SK-N-SH treated with all-trans-retinoic acid at 6 μM for 48 hours (cell line): ENCODE data around the gene C2CD5.

ENCODE experiments used
- ATAC-seq: fragments of 200-7000 bp; cut with Tn5 transposase; 3 replicates; pipeline ENCODE4 v1.9.1; 2020; ENCODE audit warnings: mild to moderate bottlenecking, moderate library complexity
- ARNTL ChIP-seq: fragments of 450-650 bp; formaldehyde crosslinking; IDR thresholded peaks from 2 replicates; pipeline ENCODE4 v1.5.0; 2020; ENCODE audit warnings: low read depth, mild to moderate bottlenecking, moderate library complexity, borderline replicate concordance
- BACH2 ChIP-seq: fragments of 250-450 bp; sonication (Bioruptor Pico); IDR thresholded peaks from 2 replicates; pipeline ENCODE4 v1.9.0; 2021; ENCODE audit warnings: mild to moderate bottlenecking, borderline replicate concordance
- CREB5 ChIP-seq: fragments of 250-450 bp; sonication (Bioruptor Pico); IDR thresholded peaks from 2 replicates; pipeline ENCODE4 v1.5.1; 2020; ENCODE audit warnings: low read depth, mild to moderate bottlenecking, moderate library complexity
- CSDC2 ChIP-seq: fragments of 250-450 bp; sonication (Bioruptor Pico); IDR thresholded peaks from 2 replicates; pipeline ENCODE4 v1.5.0; 2020; ENCODE audit warnings: mild to moderate bottlenecking, moderate library complexity
- CSRNP3 ChIP-seq: fragments of 250-450 bp; sonication (Bioruptor Pico); IDR thresholded peaks from 2 replicates; pipeline ENCODE4 v1.5.1; 2021; ENCODE audit warnings: mild to moderate bottlenecking, moderate library complexity
- ESRRG ChIP-seq: fragments of 250-450 bp; sonication (Bioruptor Pico); IDR thresholded peaks from 2 replicates; pipeline ENCODE4 v1.6.1; 2021; ENCODE audit warnings: mild to moderate bottlenecking
- ISL1 ChIP-seq: fragments of 250-450 bp; sonication (Bioruptor Pico); IDR thresholded peaks from 2 replicates; pipeline ENCODE4 v2.1.2; 2022; ENCODE audit warnings: mild to moderate bottlenecking, moderate library complexity
- PATZ1 ChIP-seq: fragments of 250-450 bp; sonication (Bioruptor Pico); IDR thresholded peaks from 2 replicates; pipeline ENCODE4 v1.8.0; 2020; ENCODE audit warnings: mild to moderate bottlenecking, moderate library complexity, borderline replicate concordance
- POU6F1 ChIP-seq: fragments of 250-450 bp; sonication (Bioruptor Pico); IDR thresholded peaks from 2 replicates; pipeline ENCODE4 v1.8.0; 2021; ENCODE audit warnings: low read depth, mild to moderate bottlenecking, moderate library complexity, borderline replicate concordance
- RARB ChIP-seq: fragments of 250-450 bp; sonication (Bioruptor Pico); IDR thresholded peaks from 2 replicates; pipeline ENCODE4 v1.8.0; 2021; ENCODE audit warnings: mild to moderate bottlenecking, moderate library complexity
- TCF4 ChIP-seq: fragments of 250-450 bp; sonication (Bioruptor Pico); IDR thresholded peaks from 2 replicates; pipeline ENCODE4 v1.8.0; 2021; ENCODE audit warnings: mild to moderate bottlenecking, moderate library complexity, borderline replicate concordance
- TOX ChIP-seq: fragments of 250-450 bp; sonication (Bioruptor Pico); IDR thresholded peaks from 2 replicates; pipeline ENCODE4 v1.8.0; 2021; ENCODE audit warnings: mild to moderate bottlenecking, moderate library complexity, borderline replicate concordance
- TSHZ2 ChIP-seq: fragments of 250-450 bp; sonication (Bioruptor Pico); IDR thresholded peaks from 2 replicates; pipeline ENCODE4 v1.5.0; 2020; ENCODE audit warnings: mild to moderate bottlenecking, moderate library complexity
- ZC3H10 ChIP-seq: fragments of 250-450 bp; sonication (Bioruptor Pico); IDR thresholded peaks from 2 replicates; pipeline ENCODE4 v1.5.1; 2021; ENCODE audit warnings: mild to moderate bottlenecking, moderate library complexity
- ZFP3 ChIP-seq: fragments of 250-450 bp; sonication (Bioruptor Pico); IDR thresholded peaks from 2 replicates; pipeline ENCODE4 v1.5.0; 2020; ENCODE audit warnings: mild to moderate bottlenecking, moderate library complexity
- ZFP30 ChIP-seq: fragments of 450-650 bp; formaldehyde crosslinking; IDR thresholded peaks from 2 replicates; pipeline ENCODE4 v1.5.0; 2022; ENCODE audit warnings: mild to moderate bottlenecking, moderate library complexity
- ZNF565 ChIP-seq: fragments of 450-650 bp; formaldehyde crosslinking; conservative IDR thresholded peaks from 2 replicates; pipeline ENCODE4 v1.5.0; 2020; ENCODE audit warnings: low read depth, mild to moderate bottlenecking, moderate library complexity
- ZNF70 ChIP-seq: fragments of 450-650 bp; formaldehyde crosslinking; IDR thresholded peaks from 2 replicates; pipeline ENCODE4 v1.5.0; 2020; ENCODE audit warnings: mild to moderate bottlenecking, moderate library complexity

Gene C2CD5

GRCh38 chr12:22415342-22416309 is 128.7 kb downstream of the C2CD5 start:
- TF ChIP-seq CSRNP3: no peak
- no peak for TF ChIP-seq CREB5 (CRISPR knock-in tag)
- TF ChIP-seq BACH2 (CRISPR knock-in tag): no peak
- TF ChIP-seq RARB (CRISPR knock-in tag): no peak
- no peak for TF ChIP-seq POU6F1 (CRISPR knock-in tag)
- TF ChIP-seq ISL1 (CRISPR knock-in tag): no peak
- TF ChIP-seq ESRRG (CRISPR knock-in tag): no peak
- TF ChIP-seq ZC3H10 (CRISPR knock-in tag): no peak
- TF ChIP-seq CSDC2: no peak
- no peak for ATAC-seq

GRCh38 chr12:22414742-22415141 is 129.6 kb downstream of the C2CD5 start:
- ATAC-seq: no peak
- TF ChIP-seq ISL1 (CRISPR knock-in tag) (no peak), CSDC2 (no peak), PATZ1 (CRISPR knock-in tag) (no peak), ZFP3 (no peak), CSRNP3 (no peak), ARNTL (no peak), RARB (CRISPR knock-in tag) (no peak)

GRCh38 chr12:22413592-22413991 is 130.8 kb downstream of the C2CD5 start:
- ATAC-seq: no peak
- TF ChIP-seq TCF4 (no peak), CREB5 (CRISPR knock-in tag) (no peak), RARB (CRISPR knock-in tag) (no peak)

GRCh38 chr12:22412581-22412980 is 131.8 kb downstream of the C2CD5 start:
- no peak for ATAC-seq
- TF ChIP-seq PATZ1 (CRISPR knock-in tag): no peak
- TF ChIP-seq TCF4: no peak
- no peak for TF ChIP-seq POU6F1 (CRISPR knock-in tag)
- TF ChIP-seq ISL1 (CRISPR knock-in tag): no peak
- no peak for TF ChIP-seq ZFP30 (CRISPR knock-in tag)
- no peak for TF ChIP-seq TSHZ2
- no peak for TF ChIP-seq ZNF70 (CRISPR knock-in tag)
- no peak for TF ChIP-seq BACH2 (CRISPR knock-in tag)
- no peak for TF ChIP-seq ZNF565 (CRISPR knock-in tag)
- no peak for TF ChIP-seq TOX
